H1 (cell line): ENCODE results near the gene CASZ1. TPM values are rescaled to one million over a fixed set of nuclear protein-coding genes. Genes with fewer than 3 reads are reported as not detected.

Experiments
- CTCF ChIA-PET: fragments of 300-600 bp; sonication (Branson Sonifier 250); formaldehyde crosslinking; loops from one replicate; lab custom pipeline; 2021; ENCODE audit not compliant: partially characterized antibody; lab: Charles Lee
- POLR2A ChIA-PET: fragments of 300-600 bp; sonication (Branson Sonifier 250); formaldehyde crosslinking; loops from one replicate; lab custom pipeline; 2021; ENCODE audit warnings: inconsistent platforms; ENCODE audit not compliant: partially characterized antibody; lab: Charles Lee
- DNase-seq, 2 experiments: peaks; one replicate each; pipeline versions ENCODE4 v3.0.0 to v3.0.0-alpha.2; 2010 to 2022; ENCODE audit warnings: low spot score in 2 of 2, low read depth in 1 of 2, mixed read lengths in 1 of 2
- FAIRE-seq: peaks from 2 replicates; lab custom pipeline; 2011; peaks lifted over from hg19 to GRCh38; lab: Jason Lieb, UNC
- H2AFZ ChIP-seq: 2 replicates; pipeline ENCODE4 v1.8.1; 2012; ENCODE audit warnings: low read length, inconsistent platforms
- H2AK5ac ChIP-seq: 2 replicates; pipeline ENCODE4 v1.6.1; 2013; ENCODE audit warnings: low read depth, low read length
- H2BK120ac ChIP-seq: replicated peaks from 2 replicates; pipeline ENCODE3; 2013; ENCODE audit warnings: low read depth, low read length, inconsistent platforms
- H2BK12ac ChIP-seq: 2 replicates; pipeline ENCODE4 v1.6.1; 2013; ENCODE audit warnings: low read depth, low read length
- H2BK15ac ChIP-seq: 2 replicates; pipeline ENCODE4 v1.6.1; 2013; ENCODE audit warnings: low read length
- H2BK20ac ChIP-seq: 2 replicates; pipeline ENCODE4 v1.6.1; 2013; ENCODE audit warnings: low read length
- H2BK5ac ChIP-seq: 2 replicates; pipeline ENCODE4 v1.6.1; 2013; ENCODE audit warnings: low read depth, low read length
- H3K14ac ChIP-seq: 2 replicates; pipeline ENCODE4 v1.6.1; 2013; ENCODE audit warnings: inconsistent platforms; ENCODE audit not compliant: insufficient read length
- H3K18ac ChIP-seq: 2 replicates; pipeline ENCODE4 v1.6.1; 2013; ENCODE audit warnings: low read length; ENCODE audit errors: extremely low read depth
- H3K23ac ChIP-seq: 2 replicates; pipeline ENCODE4 v1.6.1; 2013; ENCODE audit warnings: inconsistent platforms; ENCODE audit not compliant: insufficient read length
- H3K23me2 ChIP-seq: 2 replicates; pipeline ENCODE4 v1.6.1; 2013; ENCODE audit warnings: low read depth, low read length
- H3K27ac ChIP-seq: 2 replicates; pipeline ENCODE4 v1.6.1; 2011; ENCODE audit warnings: low read depth, low read length, inconsistent platforms
- H3K27me3 ChIP-seq, 4 experiments: replicated peaks in 1 of 4; 1 replicate in 1 of 4; 2 replicates in 3 of 4; pipeline versions ENCODE4 v1.6.1 to v1.8.1; 2011 to 2013; ENCODE audit warnings: low read length in 3 of 4, mild to moderate bottlenecking in 3 of 4, inconsistent platforms in 2 of 4, mixed read lengths in 2 of 4, moderate library complexity in 1 of 4; ENCODE audit not compliant: control insufficient read depth in 3 of 4, insufficient read depth in 3 of 4; ENCODE audit errors: extremely low read depth in 1 of 4
- H3K36me3 ChIP-seq, 4 experiments: 2 replicates each; pipeline versions ENCODE4 v1.6.1 to v1.8.1; 2011 to 2013; ENCODE audit warnings: mild to moderate bottlenecking in 4 of 4, low read length in 3 of 4, moderate library complexity in 2 of 4, control low read depth in 1 of 4, inconsistent platforms in 1 of 4; ENCODE audit not compliant: insufficient read depth in 4 of 4, control insufficient read depth in 2 of 4
- H3K4ac ChIP-seq: replicated peaks from 2 replicates; pipeline ENCODE3; 2013; ENCODE audit warnings: low read length, low read depth, mixed read lengths, inconsistent platforms; ENCODE audit not compliant: insufficient read length
- H3K4me1 ChIP-seq, 4 experiments: replicated peaks in 1 of 4; 1 replicate in 1 of 4; 2 replicates in 3 of 4; pipeline versions ENCODE4 v1.6.1 to v1.8.1; 2011 to 2013; ENCODE audit warnings: low read length in 3 of 4, inconsistent platforms in 2 of 4, mixed read lengths in 1 of 4; ENCODE audit not compliant: insufficient read depth in 4 of 4, control insufficient read depth in 3 of 4
- H3K4me2 ChIP-seq, 2 experiments: 2 replicates each; pipeline versions ENCODE4 v1.6.1 to v1.8.1; 2011 to 2013; ENCODE audit warnings: low read depth in 2 of 2, low read length in 2 of 2, control low read depth in 1 of 2, inconsistent platforms in 1 of 2, mild to moderate bottlenecking in 1 of 2; ENCODE audit not compliant: insufficient read depth in 1 of 2
- H3K4me3 ChIP-seq, 4 experiments: fragments of 200-600, 300-600 bp in 1 of 4; sonication (generic), shearing (Covaris generic), sonication (Bioruptor Twin) in 1 of 4; 2 replicates each; pipeline versions ENCODE4 v1.5.1 to v1.8.1; 2011 to 2016; ENCODE audit warnings: low read length in 4 of 4, low read depth in 3 of 4, control low read depth in 2 of 4, inconsistent platforms in 2 of 4, mild to moderate bottlenecking in 2 of 4, mixed read lengths in 1 of 4, moderate library complexity in 1 of 4; ENCODE audit not compliant: insufficient read depth in 2 of 4; ENCODE audit errors: extremely low read depth in 1 of 4
- H3K56ac ChIP-seq: replicated peaks from 2 replicates; pipeline ENCODE3; 2013; ENCODE audit warnings: low read depth, mild to moderate bottlenecking, mixed read lengths, low read length, inconsistent platforms; ENCODE audit not compliant: insufficient read length
- H3K79me1 ChIP-seq: 2 replicates; pipeline ENCODE4 v1.6.1; 2013; ENCODE audit warnings: low read depth, low read length, control low read depth
- H3K79me2 ChIP-seq, 2 experiments: 2 replicates each; pipeline versions ENCODE4 v1.6.1 to v1.8.1; 2012 to 2013; ENCODE audit warnings: low read length in 2 of 2, mild to moderate bottlenecking in 2 of 2, inconsistent platforms in 1 of 2; ENCODE audit not compliant: insufficient read depth in 2 of 2, control insufficient read depth in 1 of 2
- H3K9ac ChIP-seq, 4 experiments: replicated peaks in 1 of 4; 1 replicate in 1 of 4; 2 replicates in 3 of 4; pipeline versions ENCODE4 v1.6.1 to v1.8.1; 2011 to 2013; ENCODE audit warnings: low read depth in 3 of 4, low read length in 3 of 4, control low read depth in 2 of 4, mild to moderate bottlenecking in 2 of 4, moderate library complexity in 2 of 4, inconsistent platforms in 1 of 4; ENCODE audit errors: extremely low read depth in 1 of 4
- H3K9me3 ChIP-seq, 2 experiments: 2 replicates each; pipeline versions ENCODE4 v1.6.1 to v1.8.1; 2012 to 2013; ENCODE audit warnings: mild to moderate bottlenecking in 2 of 2, moderate library complexity in 2 of 2, control low read depth in 1 of 2, inconsistent platforms in 1 of 2, low read depth in 1 of 2, low read length in 1 of 2, mixed read lengths in 1 of 2; ENCODE audit not compliant: insufficient read depth in 2 of 2
- H4K20me1 ChIP-seq, 2 experiments: replicated peaks in 1 of 2; 2 replicates each; pipeline versions ENCODE3 to v1.8.1; 2011 to 2013; ENCODE audit warnings: inconsistent platforms in 2 of 2, low read length in 2 of 2, mild to moderate bottlenecking in 1 of 2; ENCODE audit not compliant: insufficient read depth in 2 of 2, control insufficient read depth in 1 of 2
- H4K5ac ChIP-seq: 2 replicates; pipeline ENCODE4 v1.6.1; 2013; ENCODE audit warnings: low read length, low read depth, mixed read lengths, inconsistent platforms; ENCODE audit not compliant: insufficient read length
- H4K8ac ChIP-seq: 2 replicates; pipeline ENCODE4 v1.8.0; 2013; ENCODE audit warnings: mild to moderate bottlenecking, moderate library complexity, low read length, inconsistent platforms; ENCODE audit not compliant: insufficient read depth; ENCODE audit errors: extremely low read depth
- H4K91ac ChIP-seq: replicated peaks from 2 replicates; pipeline ENCODE3; 2013; ENCODE audit warnings: low read length, mixed read lengths, inconsistent platforms; ENCODE audit not compliant: insufficient read length
- POLR2A ChIP-seq, 2 experiments: IDR thresholded peaks; 1 replicate in 1 of 2; 2 replicates in 1 of 2; pipeline ENCODE4 v1.6.1; 2011; ENCODE audit warnings: low read depth in 2 of 2, low read length in 2 of 2, mild to moderate bottlenecking in 2 of 2; ENCODE audit errors: control extremely low read depth in 1 of 2
- SRF ChIP-seq: IDR thresholded peaks from 2 replicates; pipeline ENCODE4 v1.6.1; 2011; ENCODE audit warnings: mild to moderate bottlenecking, low read depth, low read length, moderate library complexity
- TBP ChIP-seq: IDR thresholded peaks from 2 replicates; pipeline ENCODE4 v1.6.1; 2011; ENCODE audit warnings: low read depth, low read length, improper control_type of control experiment
- WGBS, 2 experiments: shearing (Covaris generic) in 1 of 2; methylation state at CpG; one replicate each; pipeline versions ENCODE4 v1.1.6 to v1.1.7; 2013 to 2015; ENCODE audit warnings: low lambda C conversion rate in 2 of 2, mixed read lengths in 2 of 2, inconsistent platforms in 1 of 2, low coverage in 1 of 2, missing lambda C conversion rate in 1 of 2; ENCODE audit not compliant: insufficient replicate concordance in 2 of 2, insufficient coverage in 1 of 2, insufficient read length in 1 of 2; ENCODE audit errors: extremely low coverage in 1 of 2, missing lambda C conversion rate in 1 of 2; 5-methylcytosine and 5-hydroxymethylcytosine counted together
- polyA plus RNA-seq, 7 experiments: library from polyadenylated mRNA; depleted of rRNA in 3 of 7; stranded (reverse) in 5 of 7; unstranded in 2 of 7; fragments of >200 nt in 5 of 7; fragments of 200-250 nt in 2 of 7; gene quantifications; 1 replicate in 5 of 7; 2 replicates in 1 of 7; 4 replicates in 1 of 7; pipeline versions ENCODE4 v1.2.1 to v1.2.3, GENCODE V29; 2011 to 2013; ENCODE audit warnings: missing spikeins in 2 of 7, mixed read lengths in 2 of 7
- total RNA-seq: library from RNA; stranded (reverse); fragmentation: NEBNext Ultra II Directional; extraction: Animal tissue kit (Norgen Biotek cat#: 25700); gene quantifications from 2 replicates; pipeline ENCODE4 v1.2.1, GENCODE V29; 2021

The CASZ1 gene
- total and polyA plus RNA-seq, 2 of the 8 experiments (the other 6 are each of a cell fraction or from before 2014, with no cell fraction given) = 4.4 to 7.7 TPM

GRCh38 chr1:10759413-10760200 is 36.8 kb downstream of the CASZ1 start:
- H3K4me1 ChIP-seq = peaks cover 0 to 16% (median 8%) of the 10 kb centered on the region in 4 experiments; a peak in 5 of 7 replicates
- H2BK15ac ChIP-seq = no peak overlapping the region
- CTCF ChIA-PET = interaction anchor here (0.9 to 1.1 kb wide), 2 partner anchors 28 to 177 kb away, joined by 3 to 4 read pairs; no protein-coding TSS in a partner anchor
- no peak overlapping the region for H2BK20ac ChIP-seq
- H2BK5ac ChIP-seq = no peak overlapping the region
- no peaks in the 10 kb centered on the region for H3K9me3 ChIP-seq
- no peak overlapping the region for H2BK120ac ChIP-seq
- H3K36me3 ChIP-seq = no peaks in the 10 kb centered on the region
- H4K8ac ChIP-seq = no peak overlapping the region
- no peak overlapping the region for H3K4ac ChIP-seq
- H3K4me2 ChIP-seq = no peak overlapping the region
- H3K9ac ChIP-seq = no peak overlapping the region
- H3K14ac ChIP-seq = no peak overlapping the region
- H3K18ac ChIP-seq = no peak overlapping the region
- H2AFZ ChIP-seq = no peak overlapping the region
- no peak overlapping the region for H2AK5ac ChIP-seq
- FAIRE-seq (no peak), DNase-seq (no peak)
- H3K79me2 ChIP-seq = no peaks in the 10 kb centered on the region
- H3K4me3 ChIP-seq = no peak overlapping the region
- no peak overlapping the region for H3K27ac ChIP-seq
- H4K91ac ChIP-seq = no peak overlapping the region
- no peak overlapping the region for H3K56ac ChIP-seq
- H2BK12ac ChIP-seq = no peak overlapping the region
- POLR2A ChIA-PET = interaction anchor here (0.8 kb wide), 1 partner anchor 70 kb away, joined by 3 read pairs; no protein-coding TSS in a partner anchor
- WGBS, 2 experiments = 84% methylated on average over 15 of the region's 15 CpGs; no CpG with 5 or more reads in 1 of the 2 experiments
- no peak overlapping the region for H3K23ac ChIP-seq
- H4K20me1 ChIP-seq = peaks cover 0 to 2% of the 10 kb centered on the region in 2 experiments
- no peak for TF ChIP-seq SRF
- no peak for TF ChIP-seq TBP
- no peak for TF ChIP-seq POLR2A (IDR thresholded peaks at IDR 0.05; ENCODE audit: control extremely low read depth in 1 of 2, low read depth in 2 of 2, low read length in 2 of 2)
- TF ChIP-seq, all 59 proteins: peak for 0
- Histone ChIP-seq H4K5ac (no peak overlapping the region), H3K79me1 (0 out of 2 replicates have a peak, but pooled peaks cover 2% of the 10 kb centered on the region), H3K23me2 (no peaks in the 10 kb centered on the region), H3K27me3 (no peaks in the 10 kb centered on the region)
